ENCODE data around the gene DENND5A. TPM values are rescaled to one million over a fixed set of nuclear protein-coding genes. Genes with fewer than 3 reads are reported as not detected.

The DENND5A gene
- total and polyA plus RNA-seq, 2 of the 8 experiments (the other 6 are each of a cell fraction or from before 2014, with no cell fraction given) = 65.7 to 139 TPM

DNA sequence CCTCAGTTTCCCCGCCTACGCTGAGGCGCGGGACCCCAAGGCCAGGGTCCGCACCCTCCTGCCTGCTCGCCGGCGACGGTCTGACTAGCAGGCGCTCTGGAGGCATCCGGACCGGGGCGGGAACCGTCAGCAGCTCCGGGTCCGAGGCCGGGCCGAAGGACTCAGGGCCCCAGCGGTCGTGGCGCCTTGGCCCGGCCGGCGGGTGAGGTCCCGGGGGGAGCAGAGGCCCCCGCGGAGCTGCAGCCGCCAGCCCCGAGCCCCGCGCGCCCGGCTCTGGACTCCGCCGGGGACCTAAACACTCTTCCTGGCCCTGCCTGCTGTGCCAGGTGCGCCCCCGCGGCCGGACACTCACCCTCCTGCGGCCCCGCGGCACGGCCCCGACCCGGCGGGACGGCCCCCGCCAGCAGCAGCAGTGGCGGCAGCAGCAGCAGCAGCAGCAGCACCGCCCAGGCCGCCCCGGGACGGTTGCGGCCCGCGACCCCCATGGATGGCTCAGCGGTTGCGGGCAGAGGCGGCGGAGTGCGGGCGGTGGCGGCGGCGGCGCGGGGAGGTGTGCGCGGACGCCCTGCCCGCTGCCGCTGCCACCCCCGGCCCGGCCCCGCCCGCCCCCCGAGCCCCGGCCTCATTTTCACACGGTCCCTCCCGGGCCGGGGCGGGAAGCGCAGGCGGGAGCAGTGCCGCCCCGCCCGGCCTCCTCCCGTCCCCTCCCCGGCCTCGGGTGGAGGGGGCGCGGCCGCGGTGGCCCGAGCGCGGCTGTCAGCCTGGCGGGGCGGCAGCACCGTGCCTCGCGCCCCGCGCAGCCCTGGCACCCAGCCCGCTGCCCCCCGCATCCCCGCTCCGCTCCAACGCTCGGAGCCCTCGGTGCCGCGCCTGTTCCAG, 173.9 kb downstream of the DENND5A start, which contains the start of gene SCUBE2:
TSS of gene SCUBE2 (minus strand) at position 556 of the 879 bp plus-strand sequence. CDS start at position 485, 71 bp downstream.
- Histone ChIP-seq H4K91ac (replicated peaks; ENCODE audit: insufficient read length, low read length) (no peak within 1 kb of the TSS), H3K9me3 (ENCODE audit: insufficient read depth in 2 of 2, low read depth in 1 of 2, low read length in 1 of 2) (no peaks in the 10 kb centered on the region), H4K20me1 (replicated peaks in 1 of 2; ENCODE audit: control insufficient read depth in 1 of 2, insufficient read depth in 2 of 2, low read length in 2 of 2) (no peaks in the 10 kb centered on the region), H2AFZ (ENCODE audit: low read length) (peak within 1 kb of the TSS; percentile 58; the same call in 1 of the 2 replicates), H3K4me2 (ENCODE audit: insufficient read depth in 1 of 2, low read depth in 2 of 2, low read length in 2 of 2) (peak within 1 kb of the TSS; percentile 54 to 88), H3K4me3 (ENCODE audit: extremely low read depth in 1 of 4, insufficient read depth in 2 of 4, low read depth in 3 of 4, low read length in 4 of 4) (peak within 1 kb of the TSS; percentile 23 to 70 (median 42)), H3K56ac (replicated peaks; ENCODE audit: insufficient read length, low read depth, low read length) (no peak within 1 kb of the TSS), H3K4ac (replicated peaks; ENCODE audit: insufficient read length, low read depth, low read length) (no peak within 1 kb of the TSS), H2BK120ac (replicated peaks; ENCODE audit: low read depth, low read length) (no peak within 1 kb of the TSS), H3K23me2 (ENCODE audit: low read depth, low read length) (peaks cover 7% of the 10 kb centered on the region; the same call in 1 of the 2 replicates), H3K79me1 (ENCODE audit: low read depth, low read length) (no peaks in the 10 kb centered on the region), H3K36me3 (ENCODE audit: control insufficient read depth in 2 of 4, insufficient read depth in 4 of 4, low read length in 3 of 4) (no peaks in the 10 kb centered on the region), H3K79me2 (ENCODE audit: control insufficient read depth in 1 of 2, insufficient read depth in 2 of 2, low read length in 2 of 2) (no peaks in the 10 kb centered on the region), H4K5ac (ENCODE audit: insufficient read length, low read depth, low read length) (no peak within 1 kb of the TSS), H2BK20ac (ENCODE audit: low read length) (no peak within 1 kb of the TSS), H2BK15ac (ENCODE audit: low read length) (no peak within 1 kb of the TSS), H3K23ac (ENCODE audit: insufficient read length) (no peak within 1 kb of the TSS), H3K9ac (replicated peaks in 1 of 4; ENCODE audit: extremely low read depth in 1 of 4, low read depth in 3 of 4, low read length in 3 of 4) (peak within 1 kb of the TSS in 1 of 4 experiments; percentile 78; a peak in 1 of 7 replicates), H4K8ac (ENCODE audit: extremely low read depth, insufficient read depth, low read length) (peak within 1 kb of the TSS; percentile 2; the same call in 1 of the 2 replicates), H3K27ac (ENCODE audit: low read depth, low read length) (no peak within 1 kb of the TSS), H2BK5ac (ENCODE audit: low read depth, low read length) (no peak within 1 kb of the TSS), H3K27me3 (replicated peaks in 1 of 4; ENCODE audit: control insufficient read depth in 3 of 4, extremely low read depth in 1 of 4, insufficient read depth in 3 of 4, low read length in 3 of 4) (peaks cover 11 to 36% (median 30%) of the 10 kb centered on the region in 4 experiments), H3K4me1 (replicated peaks in 1 of 4; ENCODE audit: control insufficient read depth in 3 of 4, insufficient read depth in 4 of 4, low read length in 3 of 4) (peaks cover 1 to 4% (median 3%) of the 10 kb centered on the region in 4 experiments; a peak in 5 of 7 replicates), H3K18ac (ENCODE audit: extremely low read depth, low read length) (peak within 1 kb of the TSS; percentile 32; the same call in 1 of the 2 replicates), H2BK12ac (ENCODE audit: low read depth, low read length) (no peak within 1 kb of the TSS), H3K14ac (ENCODE audit: insufficient read length) (no peak within 1 kb of the TSS), H2AK5ac (ENCODE audit: low read depth, low read length) (no peak within 1 kb of the TSS)
- WGBS, 2 experiments (ENCODE audit: extremely low coverage in 1 of 2, insufficient coverage in 1 of 2, insufficient read length in 1 of 2, insufficient replicate concordance in 2 of 2, low coverage in 1 of 2, low lambda C conversion rate in 2 of 2, missing lambda C conversion rate in 1 of 2) = 4% methylated on average over 37 of the region's 113 CpGs; no CpG with 5 or more reads in 1 of the 2 experiments
- CTCF ChIA-PET (ENCODE audit: partially characterized antibody) = interaction anchor here (1.1 to 12.2 kb wide), 6 partner anchors 12 to 75 kb away, joined by 3 to 177 read pairs (median 55); no protein-coding TSS in a partner anchor
- DNase-seq (ENCODE audit: low read depth in 1 of 2, low spot score in 2 of 2) (peak in 1 of 2 experiments; percentile 62), FAIRE-seq (no peak)
- POLR2A ChIA-PET (ENCODE audit: partially characterized antibody) = interaction anchor here (1.6 kb wide), 1 partner anchor 15 kb away, joined by 3 read pairs; no protein-coding TSS in a partner anchor
- TF ChIP-seq CBX5 (IDR thresholded peaks at IDR 0.05; ENCODE audit: low read depth, low read length) = no peak
- no peak for TF ChIP-seq TEAD4 (IDR thresholded peaks at IDR 0.05; ENCODE audit: low read depth, low read length)
- TF ChIP-seq GTF2F1 (IDR thresholded peaks at IDR 0.05; ENCODE audit: borderline replicate concordance, low read depth, low read length) = no peak
- no peak for TF ChIP-seq SP1 (IDR thresholded peaks at IDR 0.05; ENCODE audit: low read depth, low read length)
- no peak for TF ChIP-seq TCF12 (IDR thresholded peaks at IDR 0.05; ENCODE audit: low read depth, low read length)
- TF ChIP-seq YY1 (IDR thresholded peaks at IDR 0.05; ENCODE audit: low read depth, low read length) = no peak
- no peak for TF ChIP-seq CREB1 (IDR thresholded peaks at IDR 0.05)
- no peak for TF ChIP-seq ZNF274 (IDR thresholded peaks at IDR 0.05; ENCODE audit: borderline replicate concordance, extremely low read depth, low read length)
- TF ChIP-seq RXRA (IDR thresholded peaks at IDR 0.05; ENCODE audit: insufficient read depth, low read depth, low read length) = no peak
- no peak for TF ChIP-seq JUN (IDR thresholded peaks at IDR 0.05; ENCODE audit: low read depth, low read length)
- TF ChIP-seq JUND (IDR thresholded peaks at IDR 0.05; ENCODE audit: low read length) = no peak
- TF ChIP-seq RFX5 (IDR thresholded peaks at IDR 0.05; ENCODE audit: borderline replicate concordance, low read depth, low read length) = no peak
- peak; percentile 56 for TF ChIP-seq EZH2 (IDR thresholded peaks at IDR 0.05; ENCODE audit: low read depth, low read length, severe bottlenecking)

All from H1 (cell line).